ENCODE data around the gene MTHFS.

DNA sequence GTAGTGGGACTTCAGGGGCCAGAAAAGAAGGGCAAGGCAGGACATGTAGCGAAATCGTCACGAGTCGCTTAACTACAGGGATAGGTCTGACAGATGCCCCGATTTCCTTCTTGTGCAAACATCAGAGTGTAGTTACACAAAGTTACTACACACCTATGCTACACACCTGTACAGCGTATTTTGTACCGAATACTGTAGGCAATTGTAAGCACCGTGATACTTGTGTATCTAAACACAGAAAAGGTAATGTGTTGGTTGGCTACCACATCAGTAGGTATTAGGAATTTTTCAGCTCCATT, 515 bp upstream of the MTHFS start:
- TF ChIP-seq EZH2 (IDR thresholded peaks at IDR 0.05; ENCODE audit: insufficient read depth, poor library complexity, severe bottlenecking) (no peak), EZH2phosphoT487 (IDR thresholded peaks at IDR 0.05; ENCODE audit: insufficient read depth, low read depth) (no peak)
